ENCODE data around the gene HIGD2A. TPM values are rescaled to one million over a fixed set of nuclear protein-coding genes. Genes with fewer than 3 reads are reported as not detected.

Gene HIGD2A
- total and polyA plus RNA-seq, 9 of the 15 experiments (the other 6 are each of a cell fraction or from before 2014, with no cell fraction given), result 94.7 to 264 (median 163) TPM

DNA sequence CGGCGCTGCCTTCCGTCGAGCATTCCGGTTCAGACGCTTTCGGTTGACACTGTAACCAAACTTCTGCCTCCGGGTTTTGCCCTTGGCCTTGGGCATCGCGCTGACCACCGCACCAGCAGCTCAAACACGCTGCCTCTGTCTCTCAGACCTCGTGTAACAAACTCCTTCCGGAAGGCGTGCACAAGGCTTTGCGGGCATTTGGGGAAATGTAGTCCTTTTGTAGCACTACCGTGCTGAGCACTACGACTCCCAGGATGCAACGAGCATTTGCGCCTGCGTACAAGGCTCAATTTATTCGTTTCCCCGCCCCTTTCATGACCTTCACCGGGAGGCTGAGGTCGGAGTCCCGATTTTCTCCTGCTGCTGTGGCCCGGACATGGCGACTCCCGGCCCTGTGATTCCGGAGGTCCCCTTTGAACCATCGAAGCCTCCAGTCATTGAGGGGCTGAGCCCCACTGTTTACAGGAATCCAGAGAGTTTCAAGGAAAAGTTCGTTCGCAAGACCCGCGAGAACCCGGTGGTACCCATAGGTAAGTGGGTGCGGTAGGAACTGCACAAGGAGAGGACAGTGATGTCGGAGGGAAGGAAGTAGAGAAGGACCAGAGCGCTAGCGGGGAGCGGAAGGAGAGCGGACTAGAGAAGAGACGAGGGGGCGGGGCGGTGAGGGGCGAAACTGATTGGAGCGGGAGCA is at the start of gene HIGD2A, which contains the start of gene NOP16 (continued):
- TF ChIP-seq, protein P1, sequence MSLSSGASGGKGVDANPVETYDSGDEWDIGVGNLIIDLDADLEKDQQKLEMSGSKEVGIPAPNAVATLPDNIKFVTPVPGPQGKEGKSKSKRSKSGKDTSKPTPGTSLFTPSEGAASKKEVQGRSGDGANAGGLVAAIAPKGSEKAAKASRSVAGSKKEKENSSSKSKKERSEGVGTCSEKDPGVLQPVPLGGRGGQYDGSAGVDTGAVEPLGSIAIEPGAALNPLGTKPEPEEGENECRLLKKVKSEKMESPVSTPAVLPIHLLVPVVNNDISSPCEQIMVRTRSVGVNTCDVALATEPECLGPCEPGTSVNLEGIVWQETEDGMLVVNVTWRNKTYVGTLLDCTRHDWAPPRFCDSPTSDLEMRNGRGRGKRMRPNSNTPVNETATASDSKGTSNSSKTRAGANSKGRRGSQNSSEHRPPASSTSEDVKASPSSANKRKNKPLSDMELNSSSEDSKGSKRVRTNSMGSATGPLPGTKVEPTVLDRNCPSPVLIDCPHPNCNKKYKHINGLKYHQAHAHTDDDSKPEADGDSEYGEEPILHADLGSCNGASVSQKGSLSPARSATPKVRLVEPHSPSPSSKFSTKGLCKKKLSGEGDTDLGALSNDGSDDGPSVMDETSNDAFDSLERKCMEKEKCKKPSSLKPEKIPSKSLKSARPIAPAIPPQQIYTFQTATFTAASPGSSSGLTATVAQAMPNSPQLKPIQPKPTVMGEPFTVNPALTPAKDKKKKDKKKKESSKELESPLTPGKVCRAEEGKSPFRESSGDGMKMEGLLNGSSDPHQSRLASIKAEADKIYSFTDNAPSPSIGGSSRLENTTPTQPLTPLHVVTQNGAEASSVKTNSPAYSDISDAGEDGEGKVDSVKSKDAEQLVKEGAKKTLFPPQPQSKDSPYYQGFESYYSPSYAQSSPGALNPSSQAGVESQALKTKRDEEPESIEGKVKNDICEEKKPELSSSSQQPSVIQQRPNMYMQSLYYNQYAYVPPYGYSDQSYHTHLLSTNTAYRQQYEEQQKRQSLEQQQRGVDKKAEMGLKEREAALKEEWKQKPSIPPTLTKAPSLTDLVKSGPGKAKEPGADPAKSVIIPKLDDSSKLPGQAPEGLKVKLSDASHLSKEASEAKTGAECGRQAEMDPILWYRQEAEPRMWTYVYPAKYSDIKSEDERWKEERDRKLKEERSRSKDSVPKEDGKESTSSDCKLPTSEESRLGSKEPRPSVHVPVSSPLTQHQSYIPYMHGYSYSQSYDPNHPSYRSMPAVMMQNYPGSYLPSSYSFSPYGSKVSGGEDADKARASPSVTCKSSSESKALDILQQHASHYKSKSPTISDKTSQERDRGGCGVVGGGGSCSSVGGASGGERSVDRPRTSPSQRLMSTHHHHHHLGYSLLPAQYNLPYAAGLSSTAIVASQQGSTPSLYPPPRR (CRISPR knock-in tag; IDR thresholded peaks at IDR 0.05; ENCODE audit: borderline replicate concordance), result no peak
- TF ChIP-seq ZNF431 (CRISPR knock-in tag; IDR thresholded peaks at IDR 0.05) (peak; percentile 33; the same call in 1 of the 2 replicates), MAFG (tag; conservative IDR thresholded peaks at IDR 0.05) (no peak), ARID4B (CRISPR knock-in tag; IDR thresholded peaks at IDR 0.05) (peak; percentile 99), NBN (IDR thresholded peaks at IDR 0.05; ENCODE audit: low read depth) (peak; percentile 99), SETDB1 (IDR thresholded peaks at IDR 0.05; ENCODE audit: low read length) (no peak), MXI1 (IDR thresholded peaks at IDR 0.05; ENCODE audit: low read depth, low read length) (peak; percentile 98), SMARCB1 (IDR thresholded peaks at IDR 0.05; ENCODE audit: insufficient read length, low read depth) (no peak), SMARCA5 (IDR thresholded peaks at IDR 0.05) (peak; percentile 63; the same call in 1 of the 2 replicates), NCOA4 (IDR thresholded peaks at IDR 0.05; ENCODE audit: partially characterized antibody) (no peak), ZNF232 (CRISPR knock-in tag; IDR thresholded peaks at IDR 0.05) (0 out of 2 replicates have a peak, but pooled peaks have one; percentile 6), ZFX (CRISPR knock-in tag; IDR thresholded peaks at IDR 0.05) (peak; percentile 81)
- TF ChIP-seq, protein P2, sequence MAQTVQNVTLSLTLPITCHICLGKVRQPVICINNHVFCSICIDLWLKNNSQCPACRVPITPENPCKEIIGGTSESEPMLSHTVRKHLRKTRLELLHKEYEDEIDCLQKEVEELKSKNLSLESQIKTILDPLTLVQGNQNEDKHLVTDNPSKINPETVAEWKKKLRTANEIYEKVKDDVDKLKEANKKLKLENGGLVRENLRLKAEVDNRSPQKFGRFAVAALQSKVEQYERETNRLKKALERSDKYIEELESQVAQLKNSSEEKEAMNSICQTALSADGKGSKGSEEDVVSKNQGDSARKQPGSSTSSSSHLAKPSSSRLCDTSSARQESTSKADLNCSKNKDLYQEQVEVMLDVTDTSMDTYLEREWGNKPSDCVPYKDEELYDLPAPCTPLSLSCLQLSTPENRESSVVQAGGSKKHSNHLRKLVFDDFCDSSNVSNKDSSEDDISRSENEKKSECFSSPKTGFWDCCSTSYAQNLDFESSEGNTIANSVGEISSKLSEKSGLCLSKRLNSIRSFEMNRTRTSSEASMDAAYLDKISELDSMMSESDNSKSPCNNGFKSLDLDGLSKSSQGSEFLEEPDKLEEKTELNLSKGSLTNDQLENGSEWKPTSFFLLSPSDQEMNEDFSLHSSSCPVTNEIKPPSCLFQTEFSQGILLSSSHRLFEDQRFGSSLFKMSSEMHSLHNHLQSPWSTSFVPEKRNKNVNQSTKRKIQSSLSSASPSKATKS (CRISPR knock-in tag; IDR thresholded peaks at IDR 0.05), result no peak
